SU-DHL-6 (cell line): ENCODE measurements around the gene P3H2.

Experiments used
- EZH2phosphoT487 ChIP-seq: fragments of 200-600 bp; sonication (generic), shearing (Covaris generic); conservative IDR thresholded peaks from 2 replicates; pipeline ENCODE4 v1.6.1; 2018; ENCODE audit warnings: mild to moderate bottlenecking, antibody characterized with exemption, low read length, moderate library complexity, mixed read lengths
- TF ChIP-seq, protein P1 (sequence below): fragments of 200-600 bp; sonication (generic); IDR thresholded peaks from one replicate; pipeline ENCODE4 v1.5.1; 2017; ENCODE audit warnings: antibody characterized with exemption, mild to moderate bottlenecking, low read length, moderate library complexity; ENCODE audit not compliant: insufficient read depth, poor library complexity, severe bottlenecking

DNA sequence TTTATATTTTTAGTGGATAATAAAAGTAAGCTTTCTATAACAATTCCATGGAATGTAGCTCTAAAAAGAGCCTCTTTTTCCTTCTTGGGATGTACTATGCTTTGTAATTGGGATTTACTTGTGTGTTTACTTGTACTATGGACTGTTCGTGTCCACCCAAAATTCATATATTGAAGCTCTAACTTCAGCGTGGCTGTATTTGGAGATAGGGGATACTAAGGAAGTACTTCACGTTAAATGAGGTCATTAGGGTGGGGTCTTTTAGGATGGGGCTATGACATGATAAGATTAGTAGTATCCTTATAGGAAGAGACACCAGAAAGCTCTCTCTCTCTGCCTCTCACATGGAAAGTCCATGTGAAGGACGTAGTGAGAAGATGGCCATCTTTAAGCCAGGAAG lies 64.9 kb downstream of the P3H2 start:
- TF ChIP-seq, protein P1, sequence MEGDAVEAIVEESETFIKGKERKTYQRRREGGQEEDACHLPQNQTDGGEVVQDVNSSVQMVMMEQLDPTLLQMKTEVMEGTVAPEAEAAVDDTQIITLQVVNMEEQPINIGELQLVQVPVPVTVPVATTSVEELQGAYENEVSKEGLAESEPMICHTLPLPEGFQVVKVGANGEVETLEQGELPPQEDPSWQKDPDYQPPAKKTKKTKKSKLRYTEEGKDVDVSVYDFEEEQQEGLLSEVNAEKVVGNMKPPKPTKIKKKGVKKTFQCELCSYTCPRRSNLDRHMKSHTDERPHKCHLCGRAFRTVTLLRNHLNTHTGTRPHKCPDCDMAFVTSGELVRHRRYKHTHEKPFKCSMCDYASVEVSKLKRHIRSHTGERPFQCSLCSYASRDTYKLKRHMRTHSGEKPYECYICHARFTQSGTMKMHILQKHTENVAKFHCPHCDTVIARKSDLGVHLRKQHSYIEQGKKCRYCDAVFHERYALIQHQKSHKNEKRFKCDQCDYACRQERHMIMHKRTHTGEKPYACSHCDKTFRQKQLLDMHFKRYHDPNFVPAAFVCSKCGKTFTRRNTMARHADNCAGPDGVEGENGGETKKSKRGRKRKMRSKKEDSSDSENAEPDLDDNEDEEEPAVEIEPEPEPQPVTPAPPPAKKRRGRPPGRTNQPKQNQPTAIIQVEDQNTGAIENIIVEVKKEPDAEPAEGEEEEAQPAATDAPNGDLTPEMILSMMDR: no peak
- no peak for TF ChIP-seq EZH2phosphoT487
